ENCODE measurements around the gene C2orf66.

The C2orf66 gene

DNA sequence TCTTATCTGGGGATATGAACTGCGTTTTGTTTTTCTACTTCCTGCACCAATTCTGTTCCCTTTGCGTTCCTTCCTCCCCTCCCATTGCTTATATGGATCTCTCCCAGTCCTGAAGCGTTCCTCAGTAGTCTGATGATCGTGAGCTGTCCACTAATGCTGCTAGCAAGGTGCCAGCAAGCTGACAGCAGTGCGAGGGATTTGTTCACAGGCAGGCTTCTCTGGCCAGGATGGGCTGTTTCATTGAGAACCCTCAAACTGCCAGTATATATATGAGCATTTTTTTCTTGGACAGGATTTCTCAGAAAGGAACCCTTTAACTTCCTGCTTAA, 49.8 kb downstream of the C2orf66 start:
- DNase-seq (ENCODE audit: low spot score): no peak

DNA sequence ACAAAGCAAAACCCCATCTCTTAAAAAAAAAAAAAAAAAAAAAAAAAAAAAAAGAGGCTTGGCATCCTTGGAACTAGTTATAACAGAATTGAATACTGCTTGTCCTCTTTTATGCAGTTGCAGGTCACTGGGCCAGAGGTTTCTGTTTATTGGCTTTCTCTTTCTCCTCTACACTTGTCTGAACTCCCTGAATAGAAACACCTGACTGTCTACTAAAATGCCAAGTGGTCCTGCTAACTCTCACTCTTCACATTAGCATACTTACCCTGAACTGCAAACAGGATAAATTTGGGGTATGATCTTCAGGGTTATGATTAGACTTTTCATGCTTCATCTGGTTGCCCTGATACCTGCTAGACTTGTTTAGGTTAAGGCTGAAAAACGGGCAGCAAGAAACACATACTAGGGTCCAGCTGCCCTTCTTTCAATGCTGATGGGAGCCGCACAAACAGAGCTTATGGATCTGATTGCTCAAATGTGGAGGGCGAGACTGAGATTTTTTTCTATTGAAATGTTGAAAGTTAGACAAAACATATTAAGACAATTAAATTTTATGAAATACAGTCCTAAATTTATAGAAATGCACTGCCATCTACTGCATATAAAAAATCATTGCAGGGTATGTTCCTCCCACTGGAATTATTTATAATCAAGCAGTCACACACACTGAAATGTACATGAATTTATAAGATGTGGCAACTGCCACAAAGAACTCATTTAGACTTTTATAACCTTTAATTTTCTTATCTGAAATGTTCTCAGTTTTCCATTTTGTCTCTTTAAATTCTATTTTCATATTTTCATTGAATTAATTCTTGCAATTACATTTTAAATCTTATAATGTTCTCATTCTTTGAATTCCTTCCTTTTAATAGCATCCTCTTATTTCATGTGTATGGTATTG, 50.4 kb downstream of the C2orf66 start:
- peak; percentile 13 for DNase-seq (ENCODE audit: low spot score)
